Aorta (tissue), 5 donors: Measurements from ENCODE around the gene BEAN1. TPM values are rescaled to one million over a fixed set of nuclear protein-coding genes. Genes with fewer than 3 reads are reported as not detected.
"Not testable (repeated sequence)": the region's sequence is repeated elsewhere in the genome, so short reads cannot be mapped to it uniquely, and the experiment has no call there.

Source experiments
- ATAC-seq: fragments of 200-7000 bp; cut with Tn5 transposase; one replicate; pipeline ENCODE4 v1.9.1; 2022; ENCODE audit warnings: moderate library complexity; ENCODE audit not compliant: low FRiP score
- DNase-seq, 2 donors: peaks; one replicate each; pipeline ENCODE4 v3.0.0-alpha.2; 2020
- H3K27ac ChIP-seq, 2 donors: one replicate each; pipeline ENCODE4 v1.5.1; 2013; ENCODE audit warnings: low read length in 2 of 2, mild to moderate bottlenecking in 2 of 2, moderate library complexity in 2 of 2, control low read depth in 1 of 2, inconsistent platforms in 1 of 2, low read depth in 1 of 2
- H3K27me3 ChIP-seq, 2 donors: one replicate each; pipeline ENCODE4 v1.6.1; 2013; ENCODE audit warnings: control low read depth in 1 of 2, low read length in 1 of 2, mild to moderate bottlenecking in 1 of 2, moderate library complexity in 1 of 2; ENCODE audit not compliant: insufficient read depth in 2 of 2, control insufficient read depth in 1 of 2
- H3K36me3 ChIP-seq, 2 donors: one replicate each; pipeline ENCODE4 v1.6.1; 2013; ENCODE audit warnings: control low read depth in 1 of 2, low read length in 1 of 2, mild to moderate bottlenecking in 1 of 2; ENCODE audit not compliant: insufficient read depth in 2 of 2, control insufficient read depth in 1 of 2
- H3K4me1 ChIP-seq, 2 donors: one replicate each; pipeline ENCODE4 v1.6.1; 2013; ENCODE audit warnings: low read length in 2 of 2, control low read depth in 1 of 2, mild to moderate bottlenecking in 1 of 2, moderate library complexity in 1 of 2; ENCODE audit not compliant: insufficient read depth in 2 of 2, control insufficient read depth in 1 of 2
- H3K4me3 ChIP-seq, 2 donors: one replicate each; pipeline ENCODE4 v1.5.1; 2013; ENCODE audit warnings: low read length in 2 of 2, control low read depth in 1 of 2, mild to moderate bottlenecking in 1 of 2
- H3K9me3 ChIP-seq: one replicate; pipeline ENCODE4 v1.6.1; 2013; ENCODE audit warnings: mild to moderate bottlenecking, low read length; ENCODE audit not compliant: control insufficient read depth
- WGBS, 2 donors: extraction: QIAGEN DNeasy Blood & Tissue Kit; methylation state at CpG; one replicate each; pipeline ENCODE4 v1.1.7; 2013; 5-methylcytosine and 5-hydroxymethylcytosine counted together
- intact Hi-C, 2 donors: fragments of 100-400 bp; cut with DNase I; formaldehyde crosslinking; loops; one replicate each; pipeline versions ENCODE4 v1.14.2 to v1.15.0; 2022
- polyA plus RNA-seq, 2 donors: library from polyadenylated mRNA; stranded (reverse); fragments of 200-250 nt; gene quantifications; one replicate each; pipeline ENCODE4 v1.2.3, GENCODE V29; 2013
- total RNA-seq, 2 donors: library from RNA; stranded (reverse); fragmentation: NEBNext Ultra II Directional; extraction: Animal tissue kit (Norgen Biotek cat#: 25700); gene quantifications; one replicate each; pipeline ENCODE4 v1.2.1, GENCODE V29; 2021
- donor health status: healthy with polysubstance abuse.
- donor health status: Bipolar disorder and iron deficiency.
- donor health status: DM: no; HTN: no; CAD: no.
- donor health status: DM: no; HTN: no; CAD: no.
- donor health status: DM: yes; HTN: yes; CAD: no.

Gene BEAN1
- total and polyA plus RNA-seq, 4 donors: 0.13 to 1.8 (median 0.46) TPM

GRCh38 chr16:66443269-66443652 lies 16.2 kb downstream of the BEAN1 start:
- no peak overlapping the region for H3K4me3 ChIP-seq

DNA sequence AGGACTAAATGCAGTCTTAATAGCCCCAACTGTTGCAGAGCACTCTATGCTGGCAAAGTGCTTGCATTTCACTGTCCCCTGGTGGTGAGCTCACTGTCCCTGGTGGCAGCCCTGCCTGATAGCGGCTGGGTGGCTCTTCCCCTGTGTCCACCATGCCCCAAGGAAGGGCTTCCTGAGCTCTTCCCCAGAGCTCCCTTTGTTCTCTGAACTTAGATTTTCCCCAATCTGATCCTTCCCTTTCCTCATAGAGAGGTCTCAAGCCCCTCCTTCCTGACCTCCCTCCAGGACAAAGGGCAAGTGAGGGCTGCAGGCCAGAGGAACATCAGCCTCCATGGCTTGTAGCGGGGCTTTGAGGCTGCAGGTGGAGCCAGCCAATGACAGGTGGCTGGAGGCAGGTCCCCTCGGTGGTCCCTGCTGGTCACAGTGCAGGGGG lies 17.0 kb downstream of the BEAN1 start:
- intact Hi-C loops: no loop called here
- ATAC-seq: no peak
- no peak overlapping the region for H3K27ac ChIP-seq
- peak in 1 of 2 donors; percentile 42 for DNase-seq
- H3K4me3 ChIP-seq: no peak overlapping the region
- H3K4me1 ChIP-seq: no peaks in the 10 kb centered on the region
- H3K9me3 ChIP-seq: no peaks in the 10 kb centered on the region
- H3K27me3 ChIP-seq: no peaks in the 10 kb centered on the region
- 90 to 91% methylated on average over 3 of the region's 3 CpGs for WGBS, 2 donors
- H3K36me3 ChIP-seq: no peaks in the 10 kb centered on the region

More at GRCh38 chr16:66443269-66443652, 16.2 kb downstream of the BEAN1 start:
- WGBS, 2 donors: 96 to 97% methylated on average over 3 of the region's 3 CpGs
- no peak for ATAC-seq
- no peak overlapping the region for H3K27ac ChIP-seq
- no peaks in the 10 kb centered on the region for H3K27me3 ChIP-seq
- intact Hi-C loops: no loop called here
- no peaks in the 10 kb centered on the region for H3K9me3 ChIP-seq
- H3K36me3 ChIP-seq: no peaks in the 10 kb centered on the region
- no peaks in the 10 kb centered on the region for H3K4me1 ChIP-seq
- DNase-seq: peak in 1 of 2 donors; percentile 10

- ATAC-seq: no peak
- H3K27me3 ChIP-seq: no peaks in the 10 kb centered on the region
- WGBS, 2 donors: 91 to 93% methylated on average over 1 of the region's 1 CpG
Observed at GRCh38 chr16:66446737-66447136, 19.6 kb downstream of the BEAN1 start.

DNA sequence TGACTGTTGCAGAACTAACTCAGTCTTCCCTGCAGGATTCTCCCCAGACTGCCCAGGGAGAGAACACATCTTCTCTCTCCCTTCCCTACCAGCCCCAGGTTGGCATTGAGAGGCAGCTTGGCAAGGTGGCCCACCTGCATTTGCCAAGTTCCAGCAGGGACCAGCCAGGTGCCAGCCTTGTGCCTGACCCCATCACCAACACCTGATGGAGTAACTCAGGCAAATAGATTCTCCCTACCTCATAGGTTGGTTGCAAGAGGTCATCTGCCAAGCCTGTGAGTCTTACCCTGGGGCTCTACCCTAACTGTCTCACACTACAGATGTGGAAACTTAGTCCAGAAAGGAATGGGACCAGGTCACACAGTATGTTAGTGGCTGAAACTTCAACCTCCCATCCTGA lies 20.4 kb downstream of the BEAN1 start:
- Histone ChIP-seq H3K27me3 (no peaks in the 10 kb centered on the region), H3K4me1 (no peaks in the 10 kb centered on the region), H3K4me3 (no peak overlapping the region), H3K9me3 (no peaks in the 10 kb centered on the region), H3K27ac (no peak overlapping the region), H3K36me3 (no peaks in the 10 kb centered on the region)
- no peak for ATAC-seq
- intact Hi-C loops: no loop called here
- DNase-seq: no peak

More at GRCh38 chr16:66446737-66447136, 19.6 kb downstream of the BEAN1 start:
- H3K27ac ChIP-seq: no peak overlapping the region
- no peak overlapping the region for H3K4me3 ChIP-seq
- H3K36me3 ChIP-seq: no peaks in the 10 kb centered on the region
- intact Hi-C loops: no loop called here
- DNase-seq: no peak
- H3K4me1 ChIP-seq: no peaks in the 10 kb centered on the region
- no peaks in the 10 kb centered on the region for H3K9me3 ChIP-seq

DNA sequence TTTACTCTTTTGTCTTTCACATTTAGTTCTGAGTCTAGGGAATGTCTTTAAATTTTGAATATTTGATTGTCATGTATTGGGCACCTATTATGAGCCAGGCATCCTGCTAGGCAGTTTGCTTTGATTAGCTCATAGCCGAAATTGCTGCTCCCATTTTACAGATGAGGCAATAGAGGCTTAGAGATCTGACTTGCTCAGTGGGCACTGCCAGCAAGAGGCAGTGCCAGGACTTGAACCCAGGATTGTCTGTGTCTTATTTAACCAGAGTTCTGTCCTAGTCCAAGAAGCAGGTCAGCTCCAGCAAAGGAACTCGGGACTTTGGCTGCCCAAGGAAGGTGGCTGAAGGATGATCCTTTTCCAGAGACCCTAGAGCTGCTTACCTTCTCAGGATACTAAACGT lies 24.5 kb downstream of the BEAN1 start:
- ATAC-seq: no peak
- no peak for DNase-seq
- intact Hi-C loops: no loop called here

GRCh38 chr16:66453230-66453629 lies 26.1 kb downstream of the BEAN1 start:
- H3K27me3 ChIP-seq, intact Hi-C loops, H3K9me3 ChIP-seq, DNase-seq, ATAC-seq, H3K27ac ChIP-seq, H3K4me3 ChIP-seq, H3K36me3 ChIP-seq, H3K4me1 ChIP-seq: not testable (repeated sequence)
- 89 to 94% methylated on average over 1 of the region's 1 CpG for WGBS, 2 donors

More for the DNA sequence above, 24.5 kb downstream of the BEAN1 start:
- Histone ChIP-seq H3K9me3 (no peaks in the 10 kb centered on the region), H3K4me3 (no peak overlapping the region), H3K27ac (no peak overlapping the region), H3K4me1 (no peaks in the 10 kb centered on the region), H3K27me3 (no peaks in the 10 kb centered on the region), H3K36me3 (no peaks in the 10 kb centered on the region)
- WGBS, 2 donors: 83 to 87% methylated on average over 3 of the region's 3 CpGs

- DNase-seq (no peak), ATAC-seq (no peak)
- Histone ChIP-seq H3K27ac (no peak overlapping the region), H3K4me3 (no peak overlapping the region), H3K27me3 (no peaks in the 10 kb centered on the region), H3K9me3 (no peaks in the 10 kb centered on the region), H3K36me3 (no peaks in the 10 kb centered on the region), H3K4me1 (no peaks in the 10 kb centered on the region)
- intact Hi-C loops: no loop called here
- 73 to 76% methylated on average over 1 of the region's 1 CpG for WGBS, 2 donors
Observed at GRCh38 chr16:66454751-66455150, 27.7 kb downstream of the BEAN1 start.

GRCh38 chr16:66455970-66456369 lies 28.9 kb downstream of the BEAN1 start:
- no peaks in the 10 kb centered on the region for H3K9me3 ChIP-seq
- H3K4me1 ChIP-seq: no peaks in the 10 kb centered on the region
- no peak overlapping the region for H3K27ac ChIP-seq
- WGBS, 2 donors: 95 to 99% methylated on average over 1 of the region's 1 CpG
- H3K4me3 ChIP-seq: no peak overlapping the region
- intact Hi-C loops: no loop called here
- no peaks in the 10 kb centered on the region for H3K27me3 ChIP-seq
- DNase-seq (no peak), ATAC-seq (no peak)
- H3K36me3 ChIP-seq: no peaks in the 10 kb centered on the region

DNA sequence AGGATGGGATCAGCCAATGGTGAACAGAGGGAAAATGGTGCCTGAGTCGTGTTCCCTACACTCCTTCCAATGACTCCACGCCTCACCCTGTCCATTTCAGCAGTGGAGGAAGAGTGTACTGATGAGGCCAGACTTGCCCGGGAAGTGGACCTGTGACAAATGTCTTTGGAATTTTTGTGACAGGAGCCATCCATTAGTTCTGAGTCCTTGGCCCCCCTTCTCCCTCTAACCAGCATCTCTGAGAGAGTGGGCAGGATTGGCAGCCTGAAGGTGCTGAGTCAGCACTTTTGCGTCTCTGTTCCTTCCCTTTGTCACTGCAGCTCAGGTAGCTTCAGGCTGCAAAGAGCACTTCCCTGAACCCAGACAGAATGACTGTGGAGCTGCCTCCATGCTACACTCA lies 30.8 kb downstream of the BEAN1 start:
- intact Hi-C loops: no loop called here
- ATAC-seq (no peak), DNase-seq (peak in 1 of 2 donors; percentile 49)
- Histone ChIP-seq H3K36me3 (no peaks in the 10 kb centered on the region), H3K4me3 (no peak overlapping the region), H3K27me3 (no peaks in the 10 kb centered on the region), H3K27ac (no peak overlapping the region), H3K4me1 (no peaks in the 10 kb centered on the region), H3K9me3 (no peaks in the 10 kb centered on the region)
- 35 to 36% methylated on average over 4 of the region's 4 CpGs for WGBS, 2 donors
